HepG2 (cell line): Measurements from ENCODE around the gene IQCN. TPM values are rescaled to one million over a fixed set of nuclear protein-coding genes. Genes with fewer than 3 reads are reported as not detected.

Experiments
- ETV5 ChIP-seq: IDR thresholded peaks from 2 replicates; pipeline ENCODE4 v1.6.1; 2018; ENCODE audit warnings: missing biosample characterization, missing genetic modification reagents, inconsistent platforms, borderline replicate concordance
- GTF3A ChIP-seq: sonication (generic); formaldehyde crosslinking; conservative IDR thresholded peaks from 2 replicates; pipeline ENCODE4 v1.4.0; 2020; ENCODE audit warnings: mild to moderate bottlenecking, missing genetic modification reagents
- HBP1 ChIP-seq: IDR thresholded peaks from 2 replicates; pipeline ENCODE4 v1.6.1; 2016; ENCODE audit warnings: low read depth, control low read depth
- HCFC1 ChIP-seq: fragments of 150-350 bp; IDR thresholded peaks from 2 replicates; pipeline ENCODE4 v1.6.1; 2014; ENCODE audit warnings: low read depth, low read length
- HIC2 ChIP-seq: sonication (generic); formaldehyde crosslinking; IDR thresholded peaks from 2 replicates; pipeline ENCODE4 v1.9.0; 2022; ENCODE audit warnings: low read depth, missing genetic modification reagents
- HINFP ChIP-seq: sonication (generic); formaldehyde crosslinking; IDR thresholded peaks from 2 replicates; pipeline ENCODE4 v1.4.0; 2020; ENCODE audit warnings: low read depth, mild to moderate bottlenecking, missing genetic modification reagents
- HMGA1 ChIP-seq: sonication (generic); formaldehyde crosslinking; conservative IDR thresholded peaks from 2 replicates; pipeline ENCODE4 v1.4.0; 2020; ENCODE audit warnings: missing genetic modification reagents
- HMGXB4 ChIP-seq, 2 experiments: sonication (generic) in 1 of 2; formaldehyde crosslinking in 1 of 2; IDR thresholded peaks; 2 replicates each; pipeline versions ENCODE4 v1.4.0 to v1.6.1; 2018 to 2020; ENCODE audit warnings: missing genetic modification reagents in 2 of 2, borderline replicate concordance in 1 of 2, low read depth in 1 of 2, mild to moderate bottlenecking in 1 of 2, missing biosample characterization in 1 of 2
- JUN ChIP-seq: sonication (generic); formaldehyde crosslinking; IDR thresholded peaks from 2 replicates; pipeline ENCODE4 v1.4.0; 2020; ENCODE audit warnings: mild to moderate bottlenecking, missing genetic modification reagents
- NRL ChIP-seq: sonication (generic); formaldehyde crosslinking; IDR thresholded peaks from 2 replicates; pipeline ENCODE4 v1.5.0; 2020; ENCODE audit warnings: missing genetic modification reagents, mild to moderate bottlenecking, moderate library complexity, borderline replicate concordance
- ZBTB20 ChIP-seq: sonication (generic); formaldehyde crosslinking; IDR thresholded peaks from 2 replicates; pipeline ENCODE4 v1.8.1; 2023; ENCODE audit warnings: missing genetic modification reagents, low read depth, mild to moderate bottlenecking, borderline replicate concordance
- ZBTB49 ChIP-seq: sonication (generic); formaldehyde crosslinking; IDR thresholded peaks from 2 replicates; pipeline ENCODE4 v1.4.0; 2020; ENCODE audit warnings: missing genetic modification reagents, borderline replicate concordance
- ZFP36L2 ChIP-seq: sonication (generic); formaldehyde crosslinking; IDR thresholded peaks from 2 replicates; pipeline ENCODE4 v1.4.0; 2020; ENCODE audit warnings: missing genetic modification reagents
- ZMAT5 ChIP-seq: sonication (generic); formaldehyde crosslinking; IDR thresholded peaks from 2 replicates; pipeline ENCODE4 v1.5.0; 2020; ENCODE audit warnings: mild to moderate bottlenecking, low read depth, missing genetic modification reagents, borderline replicate concordance
- ZNF383 ChIP-seq: sonication (generic); formaldehyde crosslinking; IDR thresholded peaks from 2 replicates; pipeline ENCODE4 v1.4.0; 2020; ENCODE audit warnings: missing genetic modification reagents, mild to moderate bottlenecking, borderline replicate concordance
- ZNF550 ChIP-seq: sonication (generic); formaldehyde crosslinking; IDR thresholded peaks from 2 replicates; pipeline ENCODE4 v1.4.0; 2020; ENCODE audit warnings: mild to moderate bottlenecking, missing genetic modification reagents, borderline replicate concordance
- ZNF768 ChIP-seq: sonication (generic); formaldehyde crosslinking; IDR thresholded peaks from 2 replicates; pipeline ENCODE4 v1.4.0; 2020; ENCODE audit warnings: missing genetic modification reagents
- ZNF777 ChIP-seq: sonication (generic); formaldehyde crosslinking; IDR thresholded peaks from 2 replicates; pipeline ENCODE4 v1.4.0; 2020; ENCODE audit warnings: missing genetic modification reagents
- ZSCAN31 ChIP-seq: sonication (generic); formaldehyde crosslinking; IDR thresholded peaks from 2 replicates; pipeline ENCODE4 v1.5.0; 2020; ENCODE audit warnings: low read depth, mild to moderate bottlenecking, missing genetic modification reagents
- polyA plus RNA-seq, 8 experiments: library from polyadenylated mRNA; depleted of rRNA in 3 of 8; stranded (reverse) in 7 of 8; unstranded in 1 of 8; fragments of >200 nt; fragmentation: Illumina TruSeq in 4 of 8; extraction: Trizol in 4 of 8; gene quantifications; 2 replicates each; pipeline versions ENCODE4 v1.2.1 to v1.2.3, GENCODE V29; 2011 to 2016; ENCODE audit warnings: low read depth in 4 of 8, missing spikeins in 1 of 8, mixed read lengths in 1 of 8; ENCODE audit not compliant: insufficient read depth in 1 of 8
- total RNA-seq, 5 experiments: library from RNA; depleted of rRNA; stranded (reverse); fragments of >200 nt; fragmentation: Illumina TruSeq; extraction: Trizol; gene quantifications; 2 replicates each; pipeline ENCODE4 v1.2.3, GENCODE V29; 2016; ENCODE audit warnings: low read depth in 1 of 5

Gene IQCN
- total and polyA plus RNA-seq, 2 of the 13 experiments (the other 11 are each of a cell fraction or from before 2014, with no cell fraction given) = 0.04 to 0.18 TPM

- no peak; the same call in 1 of the 2 replicates for TF ChIP-seq ETV5 (CRISPR knock-in tag)
- TF ChIP-seq JUN (CRISPR knock-in tag) = peak; percentile 55; the same call in 1 of the 2 replicates
- TF ChIP-seq HMGXB4 (CRISPR knock-in tag; IDR thresholded peaks at IDR 0.05; ENCODE audit: borderline replicate concordance in 1 of 2, low read depth in 1 of 2) = peak; percentile 18 to 24; a peak in 1 of 4 replicates
- no peak for TF ChIP-seq ZBTB49 (CRISPR knock-in tag)
- TF ChIP-seq ZSCAN31 = no peak
- TF ChIP-seq ZFP36L2 (CRISPR knock-in tag) = no peak
- TF ChIP-seq HCFC1 = no peak
- TF ChIP-seq ZMAT5 (CRISPR knock-in tag) = no peak
- peak; percentile 89 for TF ChIP-seq HIC2 (CRISPR knock-in tag)
- TF ChIP-seq GTF3A = no peak
- no peak for TF ChIP-seq ZNF768
- TF ChIP-seq HINFP (CRISPR knock-in tag) = no peak
- TF ChIP-seq NRL (CRISPR knock-in tag) = no peak
- no peak for TF ChIP-seq ZNF383 (CRISPR knock-in tag)
- TF ChIP-seq HBP1 (CRISPR knock-in tag) = no peak
- no peak for TF ChIP-seq ZNF550 (CRISPR knock-in tag)
- no peak for TF ChIP-seq ZNF777
- no peak for TF ChIP-seq HMGA1
- TF ChIP-seq ZBTB20 = no peak
Observed at GRCh38 chr19:18300930-18301717, 26.9 kb upstream of the IQCN start (continued).
